SU-DHL-6 (cell line): ENCODE measurements around the gene RBBP9.
A peak's percentile ranks its signal among the peaks of the same experiment; 100 is the strongest.

Source experiments
- H2AFZ ChIP-seq: fragments of 200-600 bp; sonication (generic); 2 replicates; pipeline ENCODE4 v1.6.1; 2014; ENCODE audit warnings: low read depth, mild to moderate bottlenecking, moderate library complexity, mixed read lengths, antibody characterized with exemption, low read length; ENCODE audit not compliant: severe bottlenecking
- H3F3A ChIP-seq: fragments of 200-600 bp; shearing (Covaris generic); 2 replicates; pipeline ENCODE4 v1.6.0; 2016; ENCODE audit warnings: antibody characterized with exemption, mild to moderate bottlenecking; ENCODE audit not compliant: insufficient read depth
- H3K27ac ChIP-seq: fragments of 200-600 bp; sonication (generic); 2 replicates; pipeline ENCODE4 v1.5.1; 2016; ENCODE audit warnings: low read depth, mild to moderate bottlenecking, low read length, moderate library complexity, mixed read lengths
- H3K27me3 ChIP-seq: fragments of 200-600 bp; sonication (generic), shearing (Covaris generic); 2 replicates; pipeline ENCODE4 v1.6.0; 2014; ENCODE audit warnings: mild to moderate bottlenecking, low read length
- H3K36me3 ChIP-seq: fragments of 200-600 bp; sonication (generic); 2 replicates; pipeline ENCODE4 v1.6.1; 2014; ENCODE audit warnings: mild to moderate bottlenecking, low read length, mixed read lengths
- H3K4me2 ChIP-seq: fragments of 300-600, 200-600 bp; shearing (Covaris generic), sonication (generic); 2 replicates; pipeline ENCODE4 v1.6.0; 2014; ENCODE audit warnings: low read length, low read depth, mild to moderate bottlenecking; ENCODE audit not compliant: poor library complexity, severe bottlenecking
- H3K4me3 ChIP-seq: fragments of 200-600 bp; sonication (generic); 2 replicates; pipeline ENCODE4 v1.5.1; 2014; ENCODE audit warnings: antibody characterized with exemption, low read length, mild to moderate bottlenecking, mixed read lengths; ENCODE audit not compliant: insufficient read depth, poor library complexity, severe bottlenecking
- H3K79me2 ChIP-seq: fragments of 200-600 bp; sonication (generic); 2 replicates; pipeline ENCODE4 v1.6.1; 2014; ENCODE audit warnings: mild to moderate bottlenecking, low read length, moderate library complexity; ENCODE audit not compliant: insufficient read depth
- H3K9ac ChIP-seq: fragments of 200-600 bp; sonication (generic); 2 replicates; pipeline ENCODE4 v1.7.0; 2014; ENCODE audit warnings: mild to moderate bottlenecking, low read length
- H3K9me2 ChIP-seq: fragments of 200-600 bp; sonication (generic); replicated peaks from 2 replicates; pipeline ENCODE4 v1.6.1; 2014; ENCODE audit warnings: low read length; ENCODE audit not compliant: insufficient read depth
- H3K9me3 ChIP-seq: fragments of 200-600 bp; sonication (generic); 2 replicates; pipeline ENCODE4 v1.6.1; 2014; ENCODE audit warnings: low read length, mixed read lengths; ENCODE audit not compliant: insufficient read depth
- H4K20me1 ChIP-seq: fragments of 200-600 bp; sonication (generic); 2 replicates; pipeline ENCODE4 v1.6.1; 2014; ENCODE audit warnings: low read depth, mild to moderate bottlenecking, antibody characterized with exemption, low read length, moderate library complexity, mixed read lengths
- CTCF ChIP-seq: fragments of 200-600 bp; sonication (generic); IDR thresholded peaks from one replicate; pipeline ENCODE4 v1.5.1; 2017; ENCODE audit warnings: antibody characterized with exemption, mild to moderate bottlenecking, low read length, moderate library complexity; ENCODE audit not compliant: insufficient read depth, poor library complexity, severe bottlenecking
- EZH2phosphoT487 ChIP-seq: fragments of 200-600 bp; sonication (generic), shearing (Covaris generic); conservative IDR thresholded peaks from 2 replicates; pipeline ENCODE4 v1.6.1; 2018; ENCODE audit warnings: mild to moderate bottlenecking, antibody characterized with exemption, low read length, moderate library complexity, mixed read lengths

Gene RBBP9

GRCh38 chr20:18466574-18466893, 30.5 kb downstream of the RBBP9 start:
- H3K27ac ChIP-seq = no peak overlapping the region
- TF ChIP-seq EZH2phosphoT487 (no peak), CTCF (no peak)
- H3K9ac ChIP-seq = peak overlapping the region; percentile 83
- no peaks in the 10 kb centered on the region for H3K36me3 ChIP-seq
- peaks cover 22% of the 10 kb centered on the region for H3K79me2 ChIP-seq
- no peaks in the 10 kb centered on the region for H3K9me3 ChIP-seq
- no peaks in the 10 kb centered on the region for H4K20me1 ChIP-seq
- H2AFZ ChIP-seq = peak overlapping the region; percentile 95
- no peaks in the 10 kb centered on the region for H3F3A ChIP-seq
- peak overlapping the region; percentile 95 for H3K4me3 ChIP-seq
- no peaks in the 10 kb centered on the region for H3K27me3 ChIP-seq
- peak overlapping the region; percentile 93 for H3K4me2 ChIP-seq
- H3K9me2 ChIP-seq = no peaks in the 10 kb centered on the region

- no peak overlapping the region for H3K9ac ChIP-seq
- H3K27ac ChIP-seq = no peak overlapping the region
- H3K4me2 ChIP-seq = peak overlapping the region; percentile 93
- H3K9me3 ChIP-seq = no peaks in the 10 kb centered on the region
- TF ChIP-seq CTCF = no peak
- TF ChIP-seq EZH2phosphoT487 = no peak
- H3K27me3 ChIP-seq = no peaks in the 10 kb centered on the region
- no peaks in the 10 kb centered on the region for H3K9me2 ChIP-seq
- H3F3A ChIP-seq = no peaks in the 10 kb centered on the region
- peaks cover 22% of the 10 kb centered on the region for H3K79me2 ChIP-seq
- no peak overlapping the region for H3K4me3 ChIP-seq
- H3K36me3 ChIP-seq = no peaks in the 10 kb centered on the region
- no peaks in the 10 kb centered on the region for H4K20me1 ChIP-seq
- no peak overlapping the region for H2AFZ ChIP-seq
These were observed 31.4 kb downstream of the RBBP9 start for GRCh38 chr20:18465536-18466200.

GRCh38 chr20:18456600-18456999, 40.4 kb downstream of the RBBP9 start:
- Histone ChIP-seq H2AFZ (no peak overlapping the region), H3K4me2 (no peak overlapping the region), H3K27me3 (no peaks in the 10 kb centered on the region), H4K20me1 (no peaks in the 10 kb centered on the region), H3K9ac (no peak overlapping the region), H3F3A (no peaks in the 10 kb centered on the region), H3K9me3 (no peaks in the 10 kb centered on the region), H3K79me2 (no peaks in the 10 kb centered on the region), H3K9me2 (no peaks in the 10 kb centered on the region), H3K27ac (no peak overlapping the region), H3K36me3 (no peaks in the 10 kb centered on the region), H3K4me3 (no peak overlapping the region)
- TF ChIP-seq EZH2phosphoT487 (no peak), CTCF (no peak)
